Activated CD4-positive, alpha-beta T cell treated with anti-CD3 and anti-CD28 coated beads, Interleukin-2, amount 50 U/mL, for 4 hours (primary cell): ENCODE measurements around the gene LRMDA.

Source experiments
- DNase-seq, 2 experiments: peaks; one replicate each; pipeline ENCODE4 v3.0.0-alpha.2; 2020

Gene LRMDA

DNA sequence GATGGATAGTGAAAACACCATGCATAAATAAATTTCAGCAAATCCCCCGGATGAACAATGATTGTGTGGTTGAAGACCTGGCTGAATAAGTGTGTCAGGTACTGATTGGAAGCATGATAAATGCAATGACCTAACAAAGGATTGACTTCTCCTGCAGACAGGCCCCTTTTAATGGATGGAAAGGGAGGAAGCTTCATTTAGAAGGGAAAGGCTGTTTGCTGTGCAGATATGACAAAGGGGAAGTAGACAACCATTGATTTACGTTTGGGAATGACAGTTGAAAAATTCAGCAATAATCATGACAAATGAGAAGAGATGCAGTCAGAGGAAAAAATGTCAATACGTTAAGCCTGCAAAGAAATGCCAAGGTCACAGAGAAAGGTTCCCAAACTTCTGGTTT lies 503.8 kb downstream of the LRMDA start:
- DNase-seq, result no peak

DNA sequence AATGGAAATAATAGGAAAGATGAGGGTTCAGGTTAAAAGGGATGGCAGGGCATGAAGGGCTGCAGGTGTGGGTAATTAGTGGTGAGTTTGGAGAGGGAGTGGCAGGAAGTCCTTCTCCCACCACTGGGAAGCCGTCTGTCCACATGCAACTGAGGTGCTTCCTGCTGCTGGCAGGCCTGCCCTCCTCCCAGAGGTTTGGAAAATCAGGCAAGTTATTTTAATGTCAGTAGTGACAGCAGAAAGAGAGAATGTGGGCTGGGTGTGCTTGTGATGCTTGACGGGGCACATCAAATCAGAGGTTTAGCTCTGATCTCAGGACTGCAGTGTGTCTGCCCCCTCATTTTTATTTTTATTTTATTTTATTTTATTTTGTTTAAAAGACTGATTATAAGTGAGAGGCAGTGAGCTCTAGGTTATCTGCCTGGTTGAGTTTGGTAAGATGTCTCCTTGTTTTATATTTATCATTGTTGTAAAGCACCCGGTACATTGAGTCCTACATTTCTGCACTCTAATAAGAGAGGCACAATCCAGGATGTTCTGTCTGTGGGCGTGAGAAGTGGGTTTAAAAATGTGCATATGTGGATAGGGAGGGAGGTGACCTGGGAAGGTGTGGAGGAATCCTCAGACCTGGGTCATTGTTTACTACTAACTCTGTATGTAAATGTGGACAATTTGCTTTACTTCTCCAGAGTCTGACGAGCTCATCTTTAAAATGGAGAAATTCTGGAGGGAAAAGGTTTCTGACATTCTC lies 504.4 kb downstream of the LRMDA start:
- no peak for DNase-seq

DNA sequence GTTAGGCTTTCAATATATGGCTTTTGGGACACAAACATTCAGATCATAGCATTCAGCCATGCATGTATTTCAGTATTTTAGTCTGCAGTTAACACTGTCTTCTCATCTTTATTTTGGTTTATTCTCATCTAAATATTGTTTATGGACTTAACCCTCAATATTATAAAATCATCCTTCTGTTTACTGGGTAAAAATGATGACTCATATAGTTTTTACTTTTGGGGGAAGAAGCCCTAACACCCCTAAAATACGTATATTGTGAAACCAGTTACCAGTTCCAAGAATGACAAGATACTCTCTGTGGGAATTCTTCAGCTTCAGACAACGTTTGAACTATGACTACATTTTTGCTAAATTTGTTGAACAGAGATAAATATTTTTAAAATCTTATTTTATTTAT lies 505.4 kb downstream of the LRMDA start:
- no peak for DNase-seq

DNA sequence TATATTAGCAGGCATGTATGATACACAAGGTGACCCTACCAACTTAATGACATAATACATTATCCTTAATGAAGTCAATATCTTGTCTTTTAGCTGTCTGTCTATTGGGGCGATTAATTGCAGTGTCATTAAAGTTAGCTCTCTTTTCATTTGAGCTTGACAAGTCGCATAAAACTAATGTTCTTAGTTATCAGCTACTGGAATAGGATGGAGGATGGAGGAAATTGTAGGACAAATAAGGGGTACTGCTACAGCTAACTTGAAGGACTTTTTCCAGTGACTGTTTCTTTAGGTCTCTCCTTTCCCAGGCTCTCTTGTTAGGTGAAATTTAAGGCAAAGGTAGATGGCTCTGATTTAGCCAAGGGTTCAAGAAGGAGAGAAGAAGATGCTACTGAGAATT lies 506.4 kb downstream of the LRMDA start:
- no peak for DNase-seq

DNA sequence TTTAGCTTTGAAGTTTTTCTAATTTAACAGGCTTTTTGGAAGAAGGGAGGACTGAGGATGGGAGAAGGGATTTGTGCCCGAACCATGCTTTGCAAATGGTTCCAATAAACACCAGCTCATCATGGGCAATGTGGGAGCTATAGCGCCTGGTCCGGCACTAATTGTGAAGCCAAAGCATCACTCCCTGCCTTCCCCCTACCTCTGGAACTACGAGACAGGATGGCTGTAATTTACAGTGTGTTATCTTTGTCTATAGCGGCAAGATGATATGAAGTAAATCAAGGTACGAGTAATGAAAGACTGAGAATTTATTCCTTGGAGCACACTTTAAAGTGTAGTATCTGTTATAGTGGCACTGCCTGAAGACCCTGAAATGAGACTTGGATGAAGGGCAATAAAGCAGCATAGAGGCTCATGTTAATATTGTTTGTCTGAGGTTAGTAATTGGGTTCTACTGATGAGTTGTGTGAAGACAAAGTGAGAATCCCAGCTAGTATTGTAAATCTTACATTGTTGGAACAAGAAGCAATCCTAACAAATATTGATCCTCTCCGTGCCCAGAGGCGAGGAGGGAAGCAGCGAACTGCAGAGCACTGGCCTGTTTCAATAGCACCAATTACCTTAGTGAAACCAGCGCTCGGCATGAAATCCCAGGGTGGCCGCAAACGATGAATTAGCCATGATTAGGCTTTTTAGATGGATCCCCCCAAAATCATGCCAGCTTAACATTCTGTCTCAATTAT lies 507.1 kb downstream of the LRMDA start:
- no peak for DNase-seq

DNA sequence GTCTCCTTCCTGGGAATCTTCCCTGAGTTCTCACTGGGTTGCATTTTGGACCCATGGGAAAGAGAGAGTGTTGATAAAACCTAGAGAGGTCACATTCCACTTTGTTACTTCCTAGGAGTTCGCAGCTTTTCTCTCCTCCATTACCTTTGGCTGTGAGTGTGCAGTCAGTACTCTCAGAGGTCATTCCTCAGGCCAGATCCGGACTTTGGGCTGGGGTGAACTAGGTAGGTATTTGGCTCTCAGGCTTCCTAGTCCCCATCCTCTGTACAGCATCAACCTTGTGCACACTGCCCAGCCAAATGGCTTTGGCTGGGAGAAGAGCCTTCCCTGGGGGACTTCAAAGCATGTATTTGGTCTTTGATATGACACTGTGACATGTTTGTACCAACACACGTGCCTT lies 508.1 kb downstream of the LRMDA start:
- no peak for DNase-seq

DNA sequence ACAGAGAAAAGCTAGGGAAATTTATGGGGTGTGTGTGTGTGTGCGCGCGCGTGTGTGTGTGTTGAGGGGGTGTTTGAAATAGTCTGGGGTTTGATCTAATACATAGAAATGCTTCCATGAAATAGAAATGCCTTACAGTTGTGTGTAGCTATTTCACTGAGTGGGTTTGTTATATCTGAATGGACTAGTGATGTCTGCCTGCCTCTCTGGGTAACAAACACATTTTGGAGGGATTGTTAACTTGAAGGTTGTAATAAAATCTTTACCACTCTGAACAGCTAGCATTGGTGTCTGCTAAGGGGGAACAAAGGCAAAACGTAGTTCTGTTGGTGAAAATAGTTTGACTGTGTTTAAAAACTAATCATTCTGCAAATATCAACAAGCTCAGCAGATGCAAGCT lies 509.3 kb downstream of the LRMDA start:
- no peak for DNase-seq

DNA sequence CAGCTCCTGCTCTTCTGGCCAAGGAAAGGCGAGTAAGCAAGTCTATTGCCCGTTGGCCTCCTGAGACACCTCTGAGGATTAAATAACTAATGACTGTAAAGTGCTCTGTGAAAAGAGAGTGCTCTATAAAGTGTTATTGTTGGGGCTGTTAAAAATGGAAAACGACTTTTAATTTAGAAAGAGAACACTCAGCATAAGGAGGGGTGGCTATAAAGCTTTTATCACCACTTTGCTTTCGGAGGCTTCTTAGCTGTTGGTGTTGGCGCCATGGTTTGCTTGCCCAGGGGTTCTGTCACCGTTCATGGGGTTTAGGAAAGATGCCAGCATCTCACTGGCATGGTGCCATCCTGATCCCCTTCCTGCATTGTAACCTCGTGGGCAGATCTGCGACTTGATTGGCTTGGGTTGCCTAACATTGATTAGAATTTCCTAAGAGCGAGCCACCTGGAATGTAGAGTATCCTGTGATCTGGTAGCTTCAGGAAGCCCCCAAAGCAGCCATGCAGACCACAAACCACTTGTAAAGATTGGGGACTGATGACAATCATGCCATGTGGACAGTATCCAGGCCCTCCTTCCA lies 509.9 kb downstream of the LRMDA start:
- no peak for DNase-seq

DNA sequence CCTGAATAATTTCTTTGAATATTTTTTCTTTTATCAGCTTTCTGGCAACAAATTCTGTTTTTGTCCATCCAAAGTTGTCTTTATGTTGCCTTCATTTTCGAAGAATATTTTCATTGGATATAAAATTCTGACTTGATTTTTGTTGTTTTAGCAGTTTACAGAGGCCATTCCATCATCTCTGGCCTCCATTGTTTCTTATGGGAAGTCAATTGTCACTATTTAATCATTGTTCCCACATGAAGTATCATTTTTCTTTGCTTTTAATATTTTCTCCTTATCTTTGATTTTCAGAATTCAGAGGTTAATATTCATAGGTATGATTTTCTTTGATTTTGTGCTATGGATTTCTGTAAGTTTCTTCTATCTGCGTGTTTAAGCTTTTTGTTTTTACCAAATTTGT lies 512.6 kb downstream of the LRMDA start:
- no peak for DNase-seq

DNA sequence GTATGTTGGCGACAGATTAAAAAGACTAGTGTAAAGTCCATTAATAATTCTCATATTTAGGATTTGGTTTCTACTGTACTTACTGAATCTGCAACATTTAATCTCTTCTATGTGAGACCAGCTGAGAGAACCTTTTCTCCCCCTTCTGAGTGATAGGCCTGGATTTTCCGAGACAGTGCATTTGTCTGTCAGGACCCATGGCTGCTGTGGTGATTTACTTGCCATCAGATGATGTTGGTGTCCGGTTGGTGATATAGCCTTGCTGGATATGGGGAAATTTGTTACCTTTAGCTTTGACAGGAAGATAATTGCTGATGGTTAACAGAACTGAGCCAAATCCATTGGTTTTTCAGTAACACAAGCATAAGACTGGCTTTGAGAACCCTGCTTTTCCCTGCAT lies 517.2 kb downstream of the LRMDA start:
- DNase-seq, result no peak

DNA sequence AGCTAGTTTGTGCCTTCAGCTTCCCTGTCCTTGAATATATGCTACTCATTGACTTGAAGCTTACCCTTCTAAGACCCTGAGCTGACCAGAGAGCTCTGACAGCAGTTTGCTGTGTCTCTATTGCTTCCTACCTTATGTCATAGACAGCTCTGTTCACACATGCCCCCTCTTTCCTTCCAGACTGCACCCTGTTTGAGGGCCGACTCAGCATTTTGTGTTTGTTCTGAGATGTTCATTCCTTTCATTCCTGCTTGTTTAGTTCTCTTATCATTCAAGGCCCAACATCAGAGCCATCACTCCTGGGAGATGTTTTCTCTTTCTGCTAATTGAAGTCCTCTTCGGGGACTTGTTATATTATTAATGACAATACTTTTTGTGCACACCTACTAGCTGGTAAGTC lies 518.9 kb downstream of the LRMDA start:
- no peak for DNase-seq

DNA sequence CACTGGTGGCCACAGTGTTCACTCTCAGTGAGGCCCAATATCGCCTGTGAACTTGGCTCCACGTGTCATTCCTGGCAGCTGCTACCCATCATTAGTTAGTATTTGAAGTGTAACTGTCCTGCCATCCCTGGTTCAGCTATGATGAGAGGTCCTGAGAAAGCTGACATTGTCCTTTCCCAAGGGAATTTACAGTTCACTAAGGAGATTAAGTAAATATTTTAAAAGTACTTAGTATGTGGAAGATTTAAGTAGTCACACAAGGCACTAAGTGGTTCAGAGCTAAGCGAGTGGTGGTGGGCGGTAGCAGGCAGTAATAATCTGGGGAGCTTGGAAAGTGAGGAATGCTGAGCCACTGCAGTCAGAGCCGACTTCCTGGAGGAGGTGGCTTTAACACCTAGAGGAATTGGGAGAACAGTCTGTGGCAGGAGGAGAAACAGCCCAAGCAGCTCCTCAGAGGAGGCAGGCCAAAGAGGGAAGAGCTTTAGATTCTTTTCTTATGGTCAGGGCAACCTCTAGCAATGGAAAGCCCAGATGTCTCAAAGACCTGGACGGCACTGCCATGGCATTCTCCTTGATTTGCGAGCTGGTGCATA lies 519.7 kb downstream of the LRMDA start:
- DNase-seq, result no peak

DNA sequence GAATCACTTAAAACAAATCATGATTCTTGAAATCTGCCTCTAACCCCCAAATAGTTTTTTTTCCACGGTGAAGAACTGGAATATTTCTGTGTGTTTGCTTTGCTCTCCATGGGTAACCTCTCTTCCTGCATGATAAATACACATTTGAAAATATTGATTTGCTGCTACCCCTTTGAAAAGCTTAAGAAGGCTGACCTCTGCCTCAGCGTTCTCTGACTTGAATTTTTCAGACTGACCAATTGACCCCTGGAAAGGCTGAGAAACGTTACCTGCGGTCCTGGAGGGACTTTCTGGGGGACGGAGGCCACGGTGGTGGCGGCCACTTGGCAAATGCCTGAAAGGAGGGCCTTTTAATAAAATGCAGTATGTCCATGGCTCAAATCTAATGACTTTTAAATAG lies 520.2 kb downstream of the LRMDA start:
- DNase-seq, result no peak

DNA sequence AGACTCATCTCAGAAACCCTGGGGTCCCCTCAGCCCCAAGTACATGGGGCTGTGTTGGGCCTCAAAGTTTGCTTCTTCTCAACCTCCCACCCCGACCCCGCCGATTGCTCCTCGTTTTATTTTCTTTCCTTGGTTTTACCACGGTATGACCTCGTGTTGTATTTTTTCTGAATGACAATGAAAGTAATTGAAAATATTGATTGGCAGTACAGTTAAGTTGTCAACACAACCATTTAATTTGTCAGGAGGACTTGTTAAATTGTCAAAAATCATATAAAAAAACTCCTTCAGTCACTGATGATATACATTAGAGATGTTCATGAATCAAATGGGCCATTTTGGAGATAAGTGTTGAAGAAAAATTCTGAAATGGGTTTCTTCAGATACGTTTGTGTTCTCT lies 520.7 kb downstream of the LRMDA start:
- DNase-seq, result no peak

DNA sequence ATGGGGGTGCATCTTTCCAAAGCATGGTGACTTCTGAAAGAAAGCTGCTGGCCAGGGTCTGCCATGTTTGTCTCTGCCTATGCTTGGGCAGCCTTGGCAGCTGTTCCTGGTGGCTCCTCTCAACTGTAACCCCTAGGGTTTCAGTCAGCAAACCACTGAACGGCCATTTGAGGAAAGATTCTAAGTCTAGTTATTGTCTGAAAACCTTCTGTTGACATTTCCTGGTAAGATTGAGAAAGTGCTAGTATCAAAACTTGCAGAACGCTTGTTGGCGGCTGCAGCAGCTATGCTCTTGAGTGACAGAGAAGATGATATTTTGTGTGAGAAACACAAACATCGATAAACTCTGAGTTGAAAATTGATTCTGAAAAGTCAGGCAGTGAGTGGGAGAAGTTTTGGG lies 523.1 kb downstream of the LRMDA start:
- DNase-seq, result no peak

DNA sequence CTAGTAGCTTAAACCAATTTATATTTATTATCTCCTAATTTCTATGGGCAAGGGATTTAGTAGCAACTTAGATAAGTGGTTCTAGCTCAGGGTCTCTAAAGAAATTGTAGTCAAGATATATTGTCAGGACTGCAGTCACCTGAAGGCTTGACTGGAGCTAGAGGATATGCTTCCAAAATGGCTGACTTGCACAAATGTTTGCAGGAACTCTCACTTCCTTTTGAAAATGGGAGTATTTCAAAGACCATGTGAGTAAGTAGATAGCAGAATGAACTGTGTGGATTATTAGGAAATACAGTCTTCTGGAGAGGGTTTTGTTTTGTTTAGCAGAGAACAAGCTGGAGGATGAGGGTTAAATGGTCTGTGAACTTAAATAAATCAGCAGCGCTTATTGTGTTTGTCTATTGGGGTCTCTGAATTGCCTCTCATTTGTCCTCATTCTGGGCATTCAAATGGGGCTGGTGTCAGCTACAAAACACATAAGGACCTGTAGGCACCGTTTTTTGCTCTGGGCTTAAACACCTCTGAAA lies 524.6 kb downstream of the LRMDA start:
- no peak for DNase-seq

DNA sequence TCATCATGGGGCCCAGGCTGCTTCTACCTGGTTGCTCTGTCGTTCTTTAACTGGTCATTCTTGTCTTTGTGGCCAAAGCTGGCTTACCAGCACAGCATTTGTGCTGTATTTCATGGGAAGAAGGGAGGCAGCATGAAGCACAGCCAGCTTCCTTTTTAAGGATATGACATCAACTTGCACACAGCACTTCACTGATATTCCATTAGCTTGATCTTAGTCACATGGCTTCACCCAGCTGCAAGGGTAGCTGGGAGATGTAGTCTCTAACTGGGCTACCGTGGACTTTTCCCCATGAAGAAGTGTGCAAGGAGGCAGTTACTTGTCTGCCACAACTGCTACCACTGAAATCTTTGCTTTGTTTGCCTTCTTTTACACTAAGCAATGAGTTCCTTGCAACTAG lies 525.2 kb downstream of the LRMDA start:
- no peak for DNase-seq

DNA sequence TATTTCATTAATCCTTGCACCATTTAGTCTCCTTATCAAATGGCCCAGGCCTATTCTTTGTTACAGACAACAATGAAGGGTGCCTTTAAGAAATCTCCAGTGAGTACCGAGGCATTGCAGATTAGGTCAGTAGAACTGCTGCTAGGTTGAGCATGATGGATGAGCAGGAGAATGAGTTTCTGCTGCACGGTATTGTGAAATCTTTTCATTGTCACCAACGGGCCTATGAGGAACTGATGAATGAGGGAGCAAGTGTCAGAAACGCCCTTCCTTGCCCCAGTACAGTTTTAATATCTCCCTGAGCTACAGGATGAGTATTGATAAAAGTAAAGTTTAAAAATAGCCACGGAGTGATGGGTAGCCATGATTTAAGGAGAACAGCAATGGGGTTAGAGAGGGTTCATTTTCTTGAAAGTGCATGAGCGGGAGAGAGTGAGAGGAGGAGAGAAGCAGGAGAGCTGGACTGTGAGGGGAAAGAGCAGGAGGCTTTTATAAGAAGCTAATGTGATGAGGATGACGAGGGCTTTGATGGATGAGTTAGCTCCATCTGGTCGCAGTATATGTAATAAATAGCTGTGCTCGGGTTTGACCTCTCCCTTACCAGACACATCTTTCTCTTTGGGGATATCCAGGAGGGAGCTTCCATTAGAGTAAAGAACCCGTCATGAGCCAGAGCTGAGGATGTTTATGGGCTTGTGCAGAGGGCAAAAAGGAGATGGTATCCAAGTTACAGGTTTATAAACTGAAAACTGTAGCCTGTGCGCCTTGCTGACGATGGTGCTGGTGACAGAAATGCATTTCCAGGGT lies 526.1 kb downstream of the LRMDA start:
- no peak for DNase-seq

DNA sequence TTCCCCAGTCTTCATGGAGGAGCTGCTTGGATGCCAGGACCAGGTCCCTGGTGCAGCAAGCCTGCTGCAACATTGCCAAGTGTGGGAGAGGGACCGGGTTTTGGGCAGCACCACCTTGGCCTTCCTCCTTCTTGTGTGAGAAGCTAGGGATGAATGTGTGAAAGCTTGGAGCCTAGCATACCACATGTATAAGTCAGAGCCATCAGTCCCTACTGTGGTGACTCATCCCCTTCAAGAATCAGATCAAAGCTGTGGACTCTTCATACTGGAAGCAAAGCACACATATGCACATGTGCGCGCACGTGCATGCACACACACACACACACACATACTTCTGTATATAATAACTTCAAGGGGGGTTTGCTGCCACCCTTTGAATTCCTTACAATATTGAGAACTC lies 527.8 kb downstream of the LRMDA start:
- no peak for DNase-seq

DNA sequence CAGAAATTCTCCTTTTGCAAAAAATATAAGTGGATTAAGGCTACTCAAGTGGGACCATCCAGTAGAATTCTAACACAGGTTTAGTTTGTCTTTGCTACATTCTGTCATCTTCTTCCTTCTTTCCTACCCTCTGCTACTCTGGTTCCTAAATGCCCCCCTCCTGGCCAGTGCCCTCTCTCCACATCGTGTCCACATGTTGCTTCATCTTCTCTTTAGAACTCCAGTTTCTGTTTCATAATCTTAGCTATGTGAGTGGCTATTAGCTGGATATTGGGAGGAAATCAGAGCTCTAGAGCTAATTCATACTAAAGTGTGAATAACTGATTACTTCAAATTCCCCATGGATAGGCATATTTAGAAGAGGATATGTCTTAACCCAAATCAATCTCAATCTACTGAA lies 528.5 kb downstream of the LRMDA start:
- DNase-seq, result no peak

DNA sequence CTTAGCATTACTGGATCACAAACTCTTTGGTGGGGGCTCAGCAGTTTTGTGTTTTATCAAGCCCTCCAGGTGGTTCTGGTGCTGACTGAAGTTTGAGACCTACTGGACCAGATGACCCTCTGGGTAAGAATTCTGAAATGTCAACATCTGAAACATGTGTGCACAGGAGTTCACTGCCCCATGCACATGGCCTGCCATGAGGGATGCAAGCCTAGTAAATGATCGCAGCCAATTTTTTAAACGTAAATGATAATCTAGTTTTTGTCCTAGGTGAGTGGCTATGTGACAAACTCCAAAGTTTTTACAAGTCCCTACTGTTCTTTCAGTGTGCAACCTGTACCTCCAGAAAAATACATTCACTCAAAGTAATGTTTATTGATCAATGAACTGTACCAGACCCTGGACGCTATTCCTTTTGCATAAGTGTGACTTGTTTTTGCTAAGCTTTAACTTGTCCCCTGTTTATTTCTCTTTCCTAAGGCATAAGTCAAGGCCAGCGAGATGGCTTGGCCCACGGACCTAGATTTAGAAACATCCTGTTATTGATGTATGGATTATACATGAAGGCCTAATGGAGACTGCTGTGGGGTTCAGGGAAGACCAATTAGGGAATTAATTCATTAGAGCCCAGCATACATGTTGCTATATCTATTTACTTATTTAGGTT lies 531.1 kb downstream of the LRMDA start:
- DNase-seq, result no peak

DNA sequence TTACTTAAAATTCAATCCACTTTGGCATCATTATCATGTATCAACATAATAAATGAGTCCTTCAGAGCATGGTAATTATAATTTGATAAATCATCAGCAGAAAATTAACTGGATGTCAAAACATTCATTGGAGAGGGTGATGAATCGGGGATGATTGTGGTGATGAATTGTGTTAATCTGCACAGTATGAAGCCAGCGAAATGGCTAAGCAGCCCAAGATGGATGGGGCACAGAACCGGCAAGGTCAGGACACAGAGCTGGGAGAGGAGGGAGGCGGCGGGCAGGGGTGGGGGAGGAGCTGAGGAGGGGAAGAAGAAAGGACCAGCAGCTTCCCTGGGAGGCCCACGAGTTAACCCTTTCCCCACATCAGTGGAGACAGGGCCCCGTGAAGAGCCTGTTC lies 536.1 kb downstream of the LRMDA start:
- DNase-seq, result no peak
